ENCODE measurements around the gene ACER1. TPM values are rescaled to one million over a fixed set of nuclear protein-coding genes. Genes with fewer than 3 reads are reported as not detected.

ACER1 gene
- total and polyA plus RNA-seq, 10 of the 15 experiments (the other 5 are each of a cell fraction or from before 2014, with no cell fraction given), result not detected

GRCh38 chr19:6352381-6353165, 19.2 kb upstream of the ACER1 start:
- H3K36me3 ChIP-seq (ENCODE audit: control insufficient read depth in 2 of 2, insufficient read depth in 2 of 2, low read length in 1 of 2), result no peaks in the 10 kb centered on the region
- FAIRE-seq, result no peak
- no peaks in the 10 kb centered on the region for H4K20me1 ChIP-seq (ENCODE audit: control insufficient read depth, insufficient read depth)
- in situ Hi-C loops (cut with MboI) (no loop called here), intact Hi-C loops (cut with micrococcal nuclease; ENCODE audit: unreplicated experiment) (no loop called here)
- H3K79me2 ChIP-seq (ENCODE audit: control insufficient read depth, insufficient read depth, low read length), result no peaks in the 10 kb centered on the region
- no peak for DNase-seq (ENCODE audit: low read depth, low spot score)
- POLR2A ChIA-PET, result interaction anchor here (0.5 to 0.6 kb wide), 2 partner anchors 21 to 619 kb away, joined by 3 to 6 read pairs; no protein-coding TSS in a partner anchor
- no peak overlapping the region for H3K4me2 ChIP-seq (ENCODE audit: control insufficient read depth, insufficient read depth)
- no peaks in the 10 kb centered on the region for H3K27me3 ChIP-seq (replicated peaks in 1 of 2; ENCODE audit: control insufficient read depth in 2 of 2, insufficient read depth in 2 of 2, low read length in 1 of 2)
- no peak overlapping the region for H3K9ac ChIP-seq (ENCODE audit: control insufficient read depth, insufficient read depth, low read length)
- BruUV-seq (replicated peaks), result no TSS peak
- H3K4me3 ChIP-seq, result no peak overlapping the region
- H2AFZ ChIP-seq (ENCODE audit: control insufficient read depth, low read depth, low read length), result no peak overlapping the region
- H3K9me3 ChIP-seq (replicated peaks; ENCODE audit: control insufficient read depth, insufficient read depth, low read length), result no peaks in the 10 kb centered on the region; the same call in 2 of the 3 replicates
- CTCF ChIA-PET, result interaction anchor here (0.6 to 3.4 kb wide), 7 partner anchors 12 to 226 kb away, joined by 3 to 19 read pairs (median 4); partner anchors contain the start of genes ACER1 and ALKBH7
- H3K27ac ChIP-seq (ENCODE audit: control insufficient read depth, insufficient read depth), result no peak overlapping the region
- SMC1A ChIA-PET (ENCODE audit: uncharacterized antibody, unreplicated experiment), result interaction anchor here (1.4 kb wide), 1 partner anchor 227 kb away, joined by 7 read pairs; no protein-coding TSS in a partner anchor
- H3K4me1 ChIP-seq (ENCODE audit: control insufficient read depth, insufficient read depth, low read length), result no peaks in the 10 kb centered on the region
- WGBS (ENCODE audit: insufficient coverage, insufficient replicate concordance, low lambda C conversion rate, missing lambda C conversion rate), result 44% methylated on average over 2 of the region's 2 CpGs
- RAD21 ChIA-PET (ENCODE audit: unreplicated experiment), result interaction anchor here (1.1 kb wide), 1 partner anchor 226 kb away, joined by 3 read pairs; no protein-coding TSS in a partner anchor
- ATAC-seq, result no peak
- TF ChIP-seq MXI1 (IDR thresholded peaks at IDR 0.05; ENCODE audit: low read depth, low read length) (no peak), E2F8 (IDR thresholded peaks at IDR 0.05; ENCODE audit: low read depth, partially characterized antibody) (no peak), POLR2AphosphoS2 (IDR thresholded peaks at IDR 0.05; ENCODE audit: low read depth, low read length) (no peak), KAT2A (conservative IDR thresholded peaks at IDR 0.05; ENCODE audit: control insufficient read depth, low read depth, low read length) (no peak), SREBF1 (IDR thresholded peaks at IDR 0.05; ENCODE audit: low read length) (no peak), NR2C2 (IDR thresholded peaks at IDR 0.05; ENCODE audit: borderline replicate concordance, control insufficient read depth, insufficient read length, low read depth) (no peak), ZBTB11 (CRISPR knock-in tag; IDR thresholded peaks at IDR 0.05) (no peak), CEBPB (IDR thresholded peaks at IDR 0.05; ENCODE audit: borderline replicate concordance in 1 of 2, low read depth in 2 of 2, low read length in 2 of 2) (no peak), CHD1 (IDR thresholded peaks at IDR 0.05; ENCODE audit: low read depth, low read length) (no peak)
- TF ChIP-seq, protein P1, sequence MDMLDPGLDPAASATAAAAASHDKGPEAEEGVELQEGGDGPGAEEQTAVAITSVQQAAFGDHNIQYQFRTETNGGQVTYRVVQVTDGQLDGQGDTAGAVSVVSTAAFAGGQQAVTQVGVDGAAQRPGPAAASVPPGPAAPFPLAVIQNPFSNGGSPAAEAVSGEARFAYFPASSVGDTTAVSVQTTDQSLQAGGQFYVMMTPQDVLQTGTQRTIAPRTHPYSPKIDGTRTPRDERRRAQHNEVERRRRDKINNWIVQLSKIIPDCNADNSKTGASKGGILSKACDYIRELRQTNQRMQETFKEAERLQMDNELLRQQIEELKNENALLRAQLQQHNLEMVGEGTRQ (IDR thresholded peaks at IDR 0.05; ENCODE audit: borderline replicate concordance, low read depth, low read length), result no peak
